ENCODE data around the gene SYF2. TPM values are rescaled to one million over a fixed set of nuclear protein-coding genes. Genes with fewer than 3 reads are reported as not detected.

The SYF2 gene
- total and polyA plus RNA-seq, 2 donors (not counting 1 experiment from before 2014, with no cell fraction given), result 41.6 to 42.4 TPM

GRCh38 chr1:25216123-25216522, 16.2 kb downstream of the SYF2 start:
- Histone ChIP-seq H2AFZ (ENCODE audit: low read length) (no peak overlapping the region), H4K20me1 (ENCODE audit: control insufficient read depth, extremely low read depth, insufficient read depth, low read length) (no peaks in the 10 kb centered on the region), H3K4me1 (ENCODE audit: control insufficient read depth, extremely low read depth, insufficient read depth, low read length) (no peaks in the 10 kb centered on the region), H3K4me2 (ENCODE audit: extremely low read depth, insufficient read depth, low read length) (no peak overlapping the region), H3K36me3 (ENCODE audit: control insufficient read depth, insufficient read depth, low read length) (no peaks in the 10 kb centered on the region), H3K4me3 (replicated peaks in 1 of 4; ENCODE audit: control extremely low read depth in 1 of 4, insufficient read depth in 1 of 4, low read depth in 3 of 4, low read length in 4 of 4) (no peak overlapping the region), H3K9ac (ENCODE audit: insufficient read depth, low read length) (no peak overlapping the region), H3K27me3 (ENCODE audit: control insufficient read depth, insufficient read depth, low read length) (no peaks in the 10 kb centered on the region), H3K79me2 (ENCODE audit: control insufficient read depth, insufficient read depth, low read length) (no peaks in the 10 kb centered on the region), H3K9me3 (ENCODE audit: control insufficient read depth, insufficient read depth, low read depth, low read length) (no peaks in the 10 kb centered on the region), H3K27ac (ENCODE audit: insufficient read depth, low read length) (no peak overlapping the region)
- DNase-seq (ENCODE audit: low read depth in 2 of 2), result no peak
- TF ChIP-seq EZH2 (IDR thresholded peaks at IDR 0.05; ENCODE audit: low read length, missing control alignments) (no peak), CTCF (conservative IDR thresholded peaks at IDR 0.05 in 1 of 2, IDR thresholded peaks at IDR 0.05 in 1 of 2; ENCODE audit: low read depth in 1 of 2, low read length in 2 of 2) (no peak)

- Histone ChIP-seq H3K9ac (ENCODE audit: insufficient read depth, low read length) (no peak overlapping the region), H3K36me3 (ENCODE audit: control insufficient read depth, insufficient read depth, low read length) (no peaks in the 10 kb centered on the region), H3K9me3 (ENCODE audit: control insufficient read depth, insufficient read depth, low read depth, low read length) (no peaks in the 10 kb centered on the region), H3K27me3 (ENCODE audit: control insufficient read depth, insufficient read depth, low read length) (no peaks in the 10 kb centered on the region), H3K79me2 (ENCODE audit: control insufficient read depth, insufficient read depth, low read length) (no peaks in the 10 kb centered on the region), H3K4me2 (ENCODE audit: extremely low read depth, insufficient read depth, low read length) (no peak overlapping the region), H4K20me1 (ENCODE audit: control insufficient read depth, extremely low read depth, insufficient read depth, low read length) (no peaks in the 10 kb centered on the region), H2AFZ (ENCODE audit: low read length) (no peak overlapping the region), H3K27ac (ENCODE audit: insufficient read depth, low read length) (no peak overlapping the region), H3K4me1 (ENCODE audit: control insufficient read depth, extremely low read depth, insufficient read depth, low read length) (no peaks in the 10 kb centered on the region), H3K4me3 (replicated peaks in 1 of 4; ENCODE audit: control extremely low read depth in 1 of 4, insufficient read depth in 1 of 4, low read depth in 3 of 4, low read length in 4 of 4) (no peak overlapping the region)
- no peak for TF ChIP-seq CTCF (conservative IDR thresholded peaks at IDR 0.05 in 1 of 2, IDR thresholded peaks at IDR 0.05 in 1 of 2; ENCODE audit: low read depth in 1 of 2, low read length in 2 of 2)
- TF ChIP-seq EZH2 (IDR thresholded peaks at IDR 0.05; ENCODE audit: low read length, missing control alignments), result no peak
- DNase-seq (ENCODE audit: low read depth in 2 of 2), result no peak
These were observed 19.6 kb downstream of the SYF2 start for GRCh38 chr1:25212725-25213124.

GRCh38 chr1:25210728-25211127, 21.6 kb downstream of the SYF2 start:
- Histone ChIP-seq H3K36me3 (ENCODE audit: control insufficient read depth, insufficient read depth, low read length) (no peaks in the 10 kb centered on the region), H3K9ac (ENCODE audit: insufficient read depth, low read length) (no peak overlapping the region), H3K27me3 (ENCODE audit: control insufficient read depth, insufficient read depth, low read length) (no peaks in the 10 kb centered on the region), H3K4me3 (replicated peaks in 1 of 4; ENCODE audit: control extremely low read depth in 1 of 4, insufficient read depth in 1 of 4, low read depth in 3 of 4, low read length in 4 of 4) (no peak overlapping the region), H4K20me1 (ENCODE audit: control insufficient read depth, extremely low read depth, insufficient read depth, low read length) (no peaks in the 10 kb centered on the region), H3K9me3 (ENCODE audit: control insufficient read depth, insufficient read depth, low read depth, low read length) (no peaks in the 10 kb centered on the region), H2AFZ (ENCODE audit: low read length) (no peak overlapping the region), H3K79me2 (ENCODE audit: control insufficient read depth, insufficient read depth, low read length) (no peaks in the 10 kb centered on the region), H3K27ac (ENCODE audit: insufficient read depth, low read length) (no peak overlapping the region), H3K4me1 (ENCODE audit: control insufficient read depth, extremely low read depth, insufficient read depth, low read length) (no peaks in the 10 kb centered on the region), H3K4me2 (ENCODE audit: extremely low read depth, insufficient read depth, low read length) (no peak overlapping the region)
- TF ChIP-seq CTCF (conservative IDR thresholded peaks at IDR 0.05 in 1 of 2, IDR thresholded peaks at IDR 0.05 in 1 of 2; ENCODE audit: low read depth in 1 of 2, low read length in 2 of 2), result no peak
- TF ChIP-seq EZH2 (IDR thresholded peaks at IDR 0.05; ENCODE audit: low read length, missing control alignments), result no peak
- DNase-seq (ENCODE audit: low read depth in 2 of 2), result no peak
